GM12864 (cell line): ENCODE measurements around the gene PCDHGC5.

Experiments used
- DNase-seq: peaks from one replicate; pipeline ENCODE4 v3.0.0-alpha.2; 2011; ENCODE audit warnings: low read depth
- H3K4me3 ChIP-seq: 2 replicates; pipeline ENCODE4 v1.5.1; 2011; ENCODE audit warnings: mild to moderate bottlenecking, low read depth, low read length, control low read depth
- CTCF ChIP-seq: IDR thresholded peaks from 2 replicates; pipeline ENCODE4 v1.5.1; 2011; ENCODE audit warnings: low read depth, mild to moderate bottlenecking, moderate library complexity, low read length, control low read depth, inconsistent platforms; ENCODE audit errors: missing control alignments

The PCDHGC5 gene

GRCh38 chr5:141517312-141517711, 28.4 kb downstream of the PCDHGC5 start:
- no peak for DNase-seq
- no peak for TF ChIP-seq CTCF
- H3K4me3 ChIP-seq, result no peak overlapping the region

DNA sequence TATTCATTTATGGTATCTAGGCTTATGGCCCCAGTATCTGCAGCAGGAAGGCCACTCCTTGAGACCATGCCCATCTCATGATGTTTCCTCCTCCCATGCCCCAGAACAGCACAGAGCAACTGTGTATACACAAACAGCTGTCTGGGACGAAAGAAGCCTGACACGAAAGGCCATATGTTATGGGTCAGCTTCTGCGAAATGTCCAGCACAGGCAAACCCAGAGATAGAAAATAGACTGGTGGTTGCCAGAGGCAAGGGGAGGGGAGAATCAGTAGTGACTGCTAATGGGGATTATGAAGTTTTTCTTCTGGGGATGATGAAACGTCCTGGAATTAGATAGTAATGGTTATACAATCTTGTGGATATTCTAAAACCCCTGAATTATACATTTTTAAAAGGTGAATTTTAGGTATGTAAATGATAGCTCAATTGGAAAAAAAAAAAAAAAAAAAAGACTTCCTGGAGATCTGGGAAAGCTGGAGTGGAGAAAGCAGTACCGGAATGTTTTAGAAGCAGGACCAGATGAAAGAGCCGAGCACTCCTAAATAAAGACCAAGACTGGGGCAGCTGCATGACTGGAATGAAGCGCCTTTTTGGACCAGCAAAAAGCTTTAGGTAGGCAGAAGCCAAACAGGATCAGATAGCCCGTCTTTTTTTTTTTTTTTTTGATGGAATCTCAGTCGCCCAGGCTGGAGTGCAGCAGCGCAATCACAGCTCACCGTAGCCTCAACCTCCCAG, 29.2 kb downstream of the PCDHGC5 start:
- no peak for TF ChIP-seq CTCF
- no peak for DNase-seq
- no peak overlapping the region for H3K4me3 ChIP-seq

- DNase-seq, result no peak
- TF ChIP-seq CTCF, result no peak
- H3K4me3 ChIP-seq, result no peak overlapping the region
These were observed 29.7 kb downstream of the PCDHGC5 start for GRCh38 chr5:141518618-141519015.

GRCh38 chr5:141519605-141520565, 31.0 kb downstream of the PCDHGC5 start:
- no peak overlapping the region for H3K4me3 ChIP-seq
- no peak for DNase-seq
- no peak for TF ChIP-seq CTCF

GRCh38 chr5:141521244-141521781, 32.4 kb downstream of the PCDHGC5 start:
- TF ChIP-seq CTCF, result no peak
- H3K4me3 ChIP-seq, result no peak overlapping the region
- DNase-seq, result no peak

- no peak for TF ChIP-seq CTCF
- no peak for DNase-seq
- no peak overlapping the region for H3K4me3 ChIP-seq
These were observed 33.4 kb downstream of the PCDHGC5 start for GRCh38 chr5:141522301-141522700.
